HEK293 (cell line): Measurements from ENCODE around the gene CADPS2.
A peak's percentile ranks its signal among the peaks of the same experiment; 100 is the strongest.

Experiments used
- HOXA7 ChIP-seq: sonication (generic); formaldehyde crosslinking; IDR thresholded peaks from 2 replicates; pipeline ENCODE4 v1.8.1; 2022; ENCODE audit warnings: missing genetic modification reagents, borderline replicate concordance
- KLF1 ChIP-seq: fragments of 450-650 bp; formaldehyde crosslinking; IDR thresholded peaks from 2 replicates; pipeline ENCODE4 v1.5.1; 2016; ENCODE audit warnings: missing biosample characterization, missing genetic modification characterization
- KLF10 ChIP-seq: fragments of 450-650 bp; IDR thresholded peaks from 2 replicates; pipeline ENCODE4 v1.5.1; 2018; ENCODE audit warnings: missing biosample characterization, mild to moderate bottlenecking, missing genetic modification characterization
- REPIN1 ChIP-seq: fragments of 450-650 bp; formaldehyde crosslinking; IDR thresholded peaks from 2 replicates; pipeline ENCODE4 v1.5.1; 2017; ENCODE audit warnings: missing biosample characterization, missing genetic modification characterization, low read depth
- SALL2 ChIP-seq: fragments of 450-650 bp; formaldehyde crosslinking; IDR thresholded peaks from 2 replicates; pipeline ENCODE4 v1.5.0; 2017; ENCODE audit warnings: missing biosample characterization, mild to moderate bottlenecking, missing genetic modification characterization, borderline replicate concordance
- YY1 ChIP-seq: fragments of 450-650 bp; formaldehyde crosslinking; IDR thresholded peaks from 2 replicates; pipeline ENCODE4 v1.5.1; 2018; ENCODE audit warnings: missing biosample characterization, missing genetic modification characterization
- ZBTB20 ChIP-seq: fragments of 450-650 bp; formaldehyde crosslinking; IDR thresholded peaks from 2 replicates; pipeline ENCODE4 v1.5.1; 2016; ENCODE audit warnings: missing biosample characterization, missing genetic modification characterization
- ZBTB44 ChIP-seq: fragments of 450-650 bp; IDR thresholded peaks from 2 replicates; pipeline ENCODE4 v1.5.1; 2018; ENCODE audit warnings: missing biosample characterization, mild to moderate bottlenecking, missing genetic modification characterization
- ZBTB48 ChIP-seq: fragments of 450-650 bp; formaldehyde crosslinking; IDR thresholded peaks from 2 replicates; pipeline ENCODE4 v1.5.1; 2016; ENCODE audit warnings: missing biosample characterization, missing genetic modification characterization
- ZBTB7A ChIP-seq: fragments of 450-650 bp; formaldehyde crosslinking; IDR thresholded peaks from 2 replicates; pipeline ENCODE4 v1.5.1; 2016; ENCODE audit warnings: low read depth, missing biosample characterization, missing genetic modification characterization
- ZFP3 ChIP-seq: fragments of 450-650 bp; formaldehyde crosslinking; IDR thresholded peaks from 2 replicates; pipeline ENCODE4 v1.5.1; 2016; ENCODE audit warnings: low read depth, missing biosample characterization, missing genetic modification characterization
- ZFP69B ChIP-seq: fragments of 450-650 bp; formaldehyde crosslinking; IDR thresholded peaks from 2 replicates; pipeline ENCODE4 v1.5.1; 2016; ENCODE audit warnings: missing biosample characterization, missing genetic modification characterization
- ZNF10 ChIP-seq: fragments of 450-650 bp; formaldehyde crosslinking; IDR thresholded peaks from 2 replicates; pipeline ENCODE4 v1.5.1; 2017; ENCODE audit warnings: missing biosample characterization, missing genetic modification characterization
- ZNF138 ChIP-seq: fragments of 450-650 bp; formaldehyde crosslinking; IDR thresholded peaks from 2 replicates; pipeline ENCODE4 v1.5.1; 2016; ENCODE audit warnings: missing biosample characterization, missing genetic modification characterization, borderline replicate concordance
- ZNF157 ChIP-seq: fragments of 450-650 bp; formaldehyde crosslinking; IDR thresholded peaks from 2 replicates; pipeline ENCODE4 v1.5.1; 2016; ENCODE audit warnings: missing biosample characterization, missing genetic modification characterization
- ZNF16 ChIP-seq: fragments of 450-650 bp; formaldehyde crosslinking; IDR thresholded peaks from 2 replicates; pipeline ENCODE4 v1.5.1; 2016; ENCODE audit warnings: low read depth, missing biosample characterization, missing genetic modification characterization
- ZNF184 ChIP-seq: fragments of 450-650 bp; IDR thresholded peaks from 2 replicates; pipeline ENCODE4 v1.5.1; 2018; ENCODE audit warnings: missing biosample characterization, mild to moderate bottlenecking, missing genetic modification characterization
- ZNF202 ChIP-seq: fragments of 450-650 bp; formaldehyde crosslinking; IDR thresholded peaks from 2 replicates; pipeline ENCODE4 v1.5.1; 2016; ENCODE audit warnings: missing biosample characterization, missing genetic modification characterization, borderline replicate concordance
- ZNF221 ChIP-seq: fragments of 450-650 bp; formaldehyde crosslinking; IDR thresholded peaks from 2 replicates; pipeline ENCODE4 v1.5.1; 2017; ENCODE audit warnings: missing biosample characterization, missing genetic modification characterization, borderline replicate concordance
- ZNF239 ChIP-seq: fragments of 450-650 bp; formaldehyde crosslinking; IDR thresholded peaks from 2 replicates; pipeline ENCODE4 v1.5.1; 2016; ENCODE audit warnings: missing biosample characterization, missing genetic modification characterization
- ZNF248 ChIP-seq: fragments of 450-650 bp; formaldehyde crosslinking; IDR thresholded peaks from 2 replicates; pipeline ENCODE4 v1.5.1; 2017; ENCODE audit warnings: missing biosample characterization, missing genetic modification characterization
- ZNF26 ChIP-seq: fragments of 450-650 bp; formaldehyde crosslinking; IDR thresholded peaks from 2 replicates; pipeline ENCODE4 v1.5.1; 2016; ENCODE audit warnings: missing biosample characterization, missing genetic modification characterization
- ZNF341 ChIP-seq: fragments of 450-650 bp; formaldehyde crosslinking; IDR thresholded peaks from 2 replicates; pipeline ENCODE4; 2016; ENCODE audit warnings: low read depth, missing biosample characterization, missing genetic modification characterization
- ZNF366 ChIP-seq: fragments of 450-650 bp; formaldehyde crosslinking; conservative IDR thresholded peaks from 2 replicates; pipeline ENCODE4 v1.5.1; 2016; ENCODE audit warnings: missing biosample characterization, missing genetic modification characterization
- ZNF423 ChIP-seq: fragments of 450-650 bp; formaldehyde crosslinking; IDR thresholded peaks from 2 replicates; pipeline ENCODE4 v1.5.1; 2016; ENCODE audit warnings: missing biosample characterization, missing genetic modification characterization
- ZNF513 ChIP-seq: fragments of 450-650 bp; IDR thresholded peaks from 2 replicates; pipeline ENCODE4 v1.5.1; 2018; ENCODE audit warnings: missing biosample characterization, missing genetic modification characterization
- ZNF558 ChIP-seq: fragments of 450-650 bp; formaldehyde crosslinking; IDR thresholded peaks from 2 replicates; pipeline ENCODE4 v1.5.1; 2016; ENCODE audit warnings: missing biosample characterization, missing genetic modification characterization
- ZNF600 ChIP-seq: fragments of 450-650 bp; formaldehyde crosslinking; IDR thresholded peaks from 2 replicates; pipeline ENCODE4 v1.5.1; 2016; ENCODE audit warnings: missing biosample characterization, missing genetic modification characterization
- ZNF645 ChIP-seq: fragments of 450-650 bp; formaldehyde crosslinking; IDR thresholded peaks from 2 replicates; pipeline ENCODE4; 2016; ENCODE audit warnings: missing biosample characterization, missing genetic modification characterization
- ZNF660 ChIP-seq: fragments of 450-650 bp; IDR thresholded peaks from 2 replicates; pipeline ENCODE4 v1.5.1; 2018; ENCODE audit warnings: missing biosample characterization, mild to moderate bottlenecking, missing genetic modification characterization
- ZNF692 ChIP-seq: fragments of 450-650 bp; formaldehyde crosslinking; IDR thresholded peaks from 2 replicates; pipeline ENCODE4 v1.5.1; 2016; ENCODE audit warnings: missing biosample characterization, missing genetic modification characterization
- ZNF707 ChIP-seq: fragments of 450-650 bp; formaldehyde crosslinking; IDR thresholded peaks from 2 replicates; pipeline ENCODE4 v1.5.1; 2016; ENCODE audit warnings: missing biosample characterization, missing genetic modification characterization
- ZNF776 ChIP-seq: fragments of 450-650 bp; formaldehyde crosslinking; IDR thresholded peaks from 2 replicates; pipeline ENCODE4 v1.5.0; 2017; ENCODE audit warnings: missing biosample characterization, missing genetic modification characterization, borderline replicate concordance
- ZNF792 ChIP-seq: fragments of 450-650 bp; formaldehyde crosslinking; IDR thresholded peaks from 2 replicates; pipeline ENCODE4 v1.5.1; 2016; ENCODE audit warnings: missing biosample characterization, missing genetic modification characterization
- ZSCAN23 ChIP-seq: fragments of 450-650 bp; formaldehyde crosslinking; IDR thresholded peaks from 2 replicates; pipeline ENCODE4 v1.5.1; 2016; ENCODE audit warnings: missing biosample characterization, missing genetic modification characterization

CADPS2 gene

GRCh38 chr7:122883049-122883680, 3.1 kb downstream of the CADPS2 start (continued):
- no peak for TF ChIP-seq KLF1 (tag by site-specific recombination)
- TF ChIP-seq YY1 (tag by site-specific recombination): no peak
- 0 out of 2 replicates have a peak, but pooled peaks have one; percentile 46 for TF ChIP-seq ZSCAN23 (tag by site-specific recombination)
- no peak for TF ChIP-seq ZBTB20 (tag by site-specific recombination)
- no peak for TF ChIP-seq ZNF707 (tag by site-specific recombination)
- TF ChIP-seq ZNF692 (tag by site-specific recombination): peak; percentile 32; the same call in 1 of the 2 replicates
- TF ChIP-seq SALL2 (tag by site-specific recombination): no peak
- no peak for TF ChIP-seq REPIN1 (tag by site-specific recombination)
- no peak for TF ChIP-seq ZNF16 (tag by site-specific recombination)
- TF ChIP-seq ZNF202: no peak
- TF ChIP-seq ZFP69B (tag by site-specific recombination): peak; percentile 55; the same call in 1 of the 2 replicates
- peak; percentile 86 for TF ChIP-seq ZBTB44 (tag by site-specific recombination)
- TF ChIP-seq ZNF600 (tag by site-specific recombination): no peak
- no peak for TF ChIP-seq ZNF792
- TF ChIP-seq ZBTB48: peak; percentile 49; the same call in 1 of the 2 replicates
- peak; percentile 43 for TF ChIP-seq KLF10
- no peak for TF ChIP-seq ZNF423 (tag by site-specific recombination)
- TF ChIP-seq ZNF184 (tag by site-specific recombination): peak; percentile 16; the same call in 1 of the 2 replicates
- no peak for TF ChIP-seq ZNF645 (tag by site-specific recombination)
- TF ChIP-seq ZNF248: no peak
- TF ChIP-seq ZNF26 (tag by site-specific recombination): no peak
- TF ChIP-seq ZFP3 (tag by site-specific recombination): no peak
- TF ChIP-seq ZNF341 (tag by site-specific recombination): no peak
- TF ChIP-seq ZNF157 (tag by site-specific recombination): no peak
- TF ChIP-seq ZNF221 (tag by site-specific recombination): no peak
- TF ChIP-seq ZNF660: no peak
- peak; percentile 94 for TF ChIP-seq ZNF366 (tag by site-specific recombination)
- peak; percentile 88 for TF ChIP-seq ZNF10 (tag by site-specific recombination)
- 0 out of 2 replicates have a peak, but pooled peaks have one; percentile 13 for TF ChIP-seq ZNF558
- TF ChIP-seq HOXA7: no peak
- TF ChIP-seq ZNF138 (tag by site-specific recombination): no peak
- TF ChIP-seq ZBTB7A (tag by site-specific recombination): no peak
- no peak for TF ChIP-seq ZNF776
- TF ChIP-seq ZNF513 (tag by site-specific recombination): no peak
- TF ChIP-seq ZNF239 (tag by site-specific recombination): no peak
